Hematopoietic multipotent progenitor cell treated with erythropoietin and hydrocortisone succinate and interleukin-3 and kit ligand, for 17 days (in vitro differentiated cells): ENCODE data around the gene RFPL1.

ENCODE experiments used
- DNase-seq: peaks from one replicate; pipeline ENCODE4 v3.0.0-alpha.2; 2015; ENCODE audit warnings: low spot score

RFPL1 gene

DNA sequence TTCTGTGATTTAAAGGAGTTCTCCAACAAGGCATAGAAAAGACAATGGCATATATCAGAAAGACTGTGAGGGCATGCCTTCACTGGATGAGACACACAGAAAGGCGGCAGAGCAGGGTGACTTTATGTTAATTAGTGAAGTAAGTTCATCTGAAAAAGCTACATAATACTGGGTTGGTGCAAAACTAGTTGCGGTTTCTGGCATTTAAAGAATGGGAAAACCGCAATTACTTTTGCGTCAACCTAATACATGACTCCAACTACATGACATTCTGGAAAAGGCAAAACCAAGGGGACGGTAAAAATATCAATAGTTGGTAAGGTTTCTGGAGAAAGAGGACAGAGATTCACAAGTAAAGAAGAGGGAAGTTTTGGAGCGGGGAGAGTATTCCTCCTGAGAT lies 5.1 kb downstream of the RFPL1 start:
- no peak for DNase-seq

DNA sequence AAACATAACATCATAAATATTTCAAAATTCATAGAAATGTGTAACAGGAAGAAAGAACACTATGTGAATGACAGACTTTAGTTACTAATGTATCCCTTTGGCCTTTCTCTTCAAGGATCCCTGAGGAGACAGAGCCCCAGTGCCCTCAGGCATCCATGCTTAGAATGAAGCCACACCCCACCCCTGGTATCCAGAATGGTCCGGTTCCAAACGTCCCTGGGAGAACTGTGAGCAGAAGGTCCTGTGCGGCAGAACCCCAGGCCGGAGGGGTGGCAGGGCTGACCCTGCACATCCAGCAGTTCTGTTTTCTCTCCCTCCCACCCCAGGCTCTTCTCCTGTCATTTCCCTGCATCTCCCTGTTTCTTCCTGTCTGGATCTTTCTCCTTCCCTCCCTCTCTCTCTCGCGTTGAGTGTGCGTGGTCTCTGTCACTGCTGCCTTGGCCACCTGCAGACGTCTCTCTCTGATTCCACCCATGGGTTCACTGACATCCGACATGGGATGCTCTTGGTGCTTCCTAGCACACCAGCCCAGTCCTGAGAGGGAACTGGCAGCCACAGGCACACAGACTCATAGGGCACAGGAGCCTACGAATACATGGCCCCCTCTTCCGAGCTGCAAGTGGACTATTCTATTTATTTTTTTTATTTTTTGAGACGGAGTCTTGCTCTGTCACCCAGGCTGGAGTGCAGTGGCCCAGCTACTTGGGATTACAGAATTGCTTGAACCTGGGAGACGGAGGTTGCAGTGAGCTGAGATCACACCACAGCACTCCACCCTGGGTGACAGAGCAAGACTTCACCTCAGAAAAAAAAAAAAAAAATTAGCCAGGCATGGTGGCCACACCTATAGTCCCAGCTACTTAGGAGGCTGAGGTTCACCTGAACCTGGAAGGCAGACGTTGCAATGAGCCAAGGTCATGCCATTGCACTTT lies 5.7 kb downstream of the RFPL1 start:
- no peak for DNase-seq

DNA sequence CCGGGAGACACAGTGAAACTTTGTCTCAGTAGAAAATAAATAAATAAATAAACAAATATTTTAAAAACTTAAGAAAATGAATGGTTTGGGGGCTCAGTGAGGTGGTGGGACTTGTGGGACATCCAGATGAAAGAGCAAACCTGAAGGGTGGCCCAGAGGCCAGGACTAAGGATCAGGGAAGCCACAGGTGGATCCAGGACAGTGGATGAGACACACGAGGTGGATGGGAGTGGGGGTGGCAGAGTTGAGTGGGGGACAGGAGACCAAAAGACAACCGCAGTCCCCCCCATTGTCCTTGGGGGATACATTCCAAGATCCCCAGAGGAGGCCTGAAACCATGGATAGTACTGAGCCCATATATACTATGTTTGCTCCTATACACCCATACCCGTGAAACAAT lies 7.1 kb downstream of the RFPL1 start:
- DNase-seq = no peak

DNA sequence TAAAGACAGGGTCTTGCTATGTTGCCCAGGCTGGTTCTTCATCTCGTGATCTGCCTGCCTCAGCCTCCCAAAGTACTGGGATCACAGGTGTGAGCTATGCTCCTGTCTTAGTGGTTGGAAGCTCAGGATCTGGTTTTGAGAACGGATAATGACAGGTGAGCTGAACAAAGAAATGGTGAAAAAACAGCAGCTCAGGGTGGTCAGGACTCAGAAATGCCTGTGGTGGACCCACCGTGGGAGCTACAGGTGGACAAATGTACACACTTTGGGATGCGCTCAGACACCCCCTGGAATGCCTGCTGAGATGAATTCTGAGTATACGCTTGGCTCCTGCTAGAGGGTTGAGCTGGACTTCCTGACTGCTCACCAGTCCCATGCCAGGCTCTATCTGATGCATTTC lies 9.5 kb downstream of the RFPL1 start:
- no peak for DNase-seq

DNA sequence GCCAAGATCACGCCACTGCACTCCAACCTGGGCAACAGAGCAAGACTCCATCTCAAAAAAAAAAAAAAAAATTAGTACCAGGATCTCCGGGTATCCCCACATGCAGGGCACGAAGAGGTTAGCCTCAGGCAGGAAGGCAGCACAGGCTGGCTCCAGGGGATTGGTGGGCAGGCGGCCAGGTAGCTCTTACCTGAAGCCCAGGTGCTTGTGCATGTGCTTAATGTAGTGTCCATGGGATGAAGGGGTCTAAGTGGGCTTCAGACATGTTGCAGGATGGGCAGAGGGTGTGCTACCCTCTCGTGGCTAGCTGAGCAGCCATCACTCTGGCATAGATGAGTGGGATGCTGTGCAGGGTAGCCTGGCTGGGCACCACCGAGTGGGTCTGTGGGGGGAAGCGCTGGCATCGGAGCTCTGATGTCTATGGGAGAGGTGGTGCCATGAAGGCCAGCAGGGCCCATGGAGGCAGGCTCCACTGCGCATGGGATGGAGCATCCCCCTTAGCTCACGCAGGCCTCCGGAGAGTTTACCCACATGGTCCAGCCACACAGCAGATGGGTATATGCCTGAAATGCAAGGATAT lies 11.0 kb downstream of the RFPL1 start:
- no peak for DNase-seq

DNA sequence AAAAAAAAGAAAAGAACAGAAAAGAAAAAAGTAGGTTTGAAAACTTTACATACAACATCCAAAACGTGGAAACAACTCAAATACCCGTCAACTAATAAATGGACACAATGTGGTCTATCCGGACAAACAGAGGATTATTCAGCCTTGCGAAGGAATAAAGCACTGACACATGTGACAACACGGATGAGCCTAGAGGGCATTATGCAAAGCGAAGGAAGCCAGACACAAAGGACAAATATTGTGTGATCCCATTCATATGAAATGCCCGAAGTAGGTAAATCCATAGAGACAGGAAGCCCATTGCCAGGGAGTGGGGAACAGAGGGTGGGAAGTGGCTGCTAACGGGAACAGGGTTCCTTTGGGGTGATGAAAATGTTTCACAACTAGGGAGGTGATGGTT lies 11.8 kb downstream of the RFPL1 start:
- DNase-seq = no peak

DNA sequence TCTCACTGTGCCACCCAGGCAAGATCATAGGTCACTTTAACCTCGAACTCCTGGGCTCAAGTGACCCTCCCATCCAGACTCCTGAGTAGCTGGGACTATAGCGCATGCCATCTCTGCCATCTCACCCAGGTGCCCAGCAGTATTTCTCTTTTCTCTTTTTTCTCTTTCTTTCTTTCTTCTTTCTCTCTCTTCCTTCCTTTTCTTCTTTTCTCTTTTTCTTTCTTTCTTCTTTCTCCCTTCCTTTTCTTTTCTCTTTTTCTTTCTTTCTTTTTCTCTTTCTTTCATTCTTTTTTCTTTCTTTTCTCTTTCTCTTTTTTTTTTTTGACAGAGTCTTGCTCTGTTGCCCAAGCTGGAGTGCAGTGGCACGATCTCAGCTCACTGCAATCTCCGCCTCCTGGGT lies 13.5 kb downstream of the RFPL1 start:
- no peak for DNase-seq

DNA sequence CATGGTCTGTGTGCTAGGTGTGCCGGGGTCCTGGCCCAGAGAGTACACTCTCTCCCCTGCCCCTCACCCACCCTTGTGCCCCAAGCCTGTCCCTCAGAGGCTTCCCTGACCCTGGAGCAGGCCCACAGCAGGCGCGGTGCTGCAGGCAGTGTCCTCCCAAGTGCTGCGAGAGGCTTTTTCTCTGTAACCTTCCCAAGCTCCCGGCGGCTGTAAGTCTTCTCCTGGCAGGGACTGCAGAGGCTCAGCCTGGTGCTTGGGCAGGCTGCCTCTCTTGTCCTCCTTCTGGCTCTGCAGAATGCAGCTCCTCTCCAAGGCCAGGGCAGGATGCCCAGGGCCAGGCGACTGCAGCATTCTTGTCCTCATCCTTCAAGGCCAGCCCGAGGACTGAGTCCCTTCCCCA lies 15.9 kb downstream of the RFPL1 start:
- DNase-seq = no peak

DNA sequence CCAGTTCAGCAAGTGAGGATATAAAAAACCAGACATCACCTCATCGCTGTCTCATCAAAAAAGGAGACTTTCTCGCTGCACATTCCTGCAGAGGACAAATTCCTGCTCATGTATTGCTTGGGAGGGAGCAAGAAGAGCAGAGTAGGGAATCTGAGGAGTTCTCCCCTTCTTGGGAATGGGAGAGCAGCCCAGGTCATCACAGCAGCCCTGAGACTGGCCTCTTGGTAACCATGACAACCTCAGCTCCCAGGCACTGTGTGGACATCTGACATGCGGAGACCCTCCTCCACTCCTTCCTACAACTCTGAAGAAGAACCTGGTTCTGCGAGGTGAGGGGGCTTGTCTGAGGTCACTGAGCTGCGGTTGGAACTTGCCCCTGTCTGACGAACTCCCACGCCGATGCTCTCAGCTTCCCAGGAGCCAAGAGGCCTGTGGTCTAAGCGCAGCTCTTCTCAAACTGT lies 17.9 kb downstream of the RFPL1 start:
- DNase-seq = no peak

DNA sequence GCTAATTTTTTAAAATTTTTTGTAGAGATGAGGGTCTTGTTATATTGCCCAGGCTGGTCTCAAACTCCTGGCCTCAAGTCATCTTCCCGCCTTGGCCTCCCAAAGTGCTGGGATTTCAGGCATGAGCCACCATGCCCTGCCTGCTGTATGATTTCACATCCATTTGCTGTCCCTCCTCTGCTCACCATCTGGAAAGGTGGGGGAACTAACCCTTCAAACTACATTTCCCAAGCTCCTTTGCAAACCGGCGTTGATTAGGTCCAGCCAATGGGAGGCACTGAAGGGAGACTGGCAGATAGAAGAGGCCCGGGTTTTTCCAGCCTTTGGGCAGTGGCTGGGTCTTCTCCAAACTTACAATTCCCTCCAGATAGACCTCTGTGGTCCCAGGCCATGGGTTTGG lies 19.3 kb downstream of the RFPL1 start:
- DNase-seq = no peak

DNA sequence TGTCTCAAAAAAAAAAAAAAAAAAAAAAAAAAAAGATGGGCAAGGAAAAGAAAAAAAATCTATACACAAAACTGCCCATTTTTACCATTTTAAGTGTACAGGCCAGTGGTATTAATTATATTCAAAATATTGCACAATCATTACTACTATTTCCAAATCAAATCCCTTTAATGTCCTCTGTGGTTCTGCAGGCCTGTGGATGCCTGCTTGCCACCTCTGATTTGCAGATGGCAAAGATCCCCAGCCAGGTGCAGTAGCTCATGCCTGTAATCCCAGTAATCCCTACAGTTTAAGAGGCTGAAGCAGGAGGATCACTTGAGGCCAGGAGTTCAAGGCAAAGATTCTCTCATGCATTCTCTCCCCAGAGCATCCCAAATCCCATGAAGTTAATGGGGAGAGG lies 20.2 kb downstream of the RFPL1 start:
- no peak for DNase-seq

DNA sequence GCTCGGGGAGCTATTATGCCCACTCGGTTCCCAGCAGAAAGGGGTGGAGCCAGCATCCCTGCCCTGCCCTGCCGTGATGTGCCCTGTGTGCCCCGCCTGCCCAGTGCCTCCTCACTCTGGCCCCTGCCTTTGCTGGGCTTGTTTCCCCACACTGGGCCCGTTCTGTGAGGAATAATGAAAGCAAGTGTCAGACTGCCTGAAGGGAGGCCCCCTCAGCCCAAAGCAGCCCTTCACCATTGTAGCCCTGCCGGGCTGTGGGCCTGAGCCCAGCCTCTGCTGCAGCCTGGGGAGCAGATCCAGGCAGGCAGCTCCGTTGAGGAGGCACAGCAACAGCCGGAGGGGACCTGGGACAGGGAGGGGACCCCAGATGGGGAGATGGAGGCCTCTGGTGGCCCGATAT lies 21.4 kb downstream of the RFPL1 start:
- no peak for DNase-seq

DNA sequence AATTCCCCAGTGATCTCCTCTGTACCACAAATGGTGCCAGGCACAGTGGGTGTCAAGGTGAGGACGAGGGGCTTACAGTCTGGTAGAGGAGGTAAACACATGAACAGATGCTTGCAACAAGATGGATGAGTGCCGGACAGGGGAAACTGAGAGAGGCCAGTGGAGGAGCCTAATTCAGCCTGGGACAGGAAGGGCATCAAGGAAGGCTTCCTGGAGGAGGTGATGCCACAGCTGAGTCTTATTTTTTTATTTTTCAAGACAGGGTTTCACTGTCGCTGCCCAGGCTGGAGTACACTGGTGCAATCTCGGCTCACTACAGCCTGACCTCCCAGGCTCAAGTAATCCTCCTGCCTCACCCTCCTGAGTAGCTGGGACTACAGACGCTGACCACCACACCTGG lies 22.9 kb downstream of the RFPL1 start:
- DNase-seq = no peak

DNA sequence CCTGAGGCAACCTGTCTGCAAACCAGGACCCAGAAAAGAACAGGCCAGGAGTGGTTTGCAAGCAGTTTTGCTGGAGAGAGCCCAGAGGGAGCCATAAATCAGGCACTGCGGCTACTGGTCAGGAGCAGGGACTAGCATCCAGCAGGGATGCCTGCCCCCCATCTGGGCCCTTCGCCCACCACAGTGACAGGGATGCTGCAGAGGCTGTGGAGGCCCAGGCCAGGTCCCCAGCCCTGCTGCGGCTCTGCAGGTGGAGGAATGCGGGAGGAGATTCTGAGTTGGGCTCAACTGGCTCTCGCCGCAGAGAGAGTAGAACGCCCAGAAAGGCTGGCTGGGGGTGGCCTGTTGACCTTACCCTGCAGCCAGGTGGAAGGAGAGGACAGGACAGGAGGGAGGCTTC lies 25.2 kb downstream of the RFPL1 start:
- DNase-seq = no peak

DNA sequence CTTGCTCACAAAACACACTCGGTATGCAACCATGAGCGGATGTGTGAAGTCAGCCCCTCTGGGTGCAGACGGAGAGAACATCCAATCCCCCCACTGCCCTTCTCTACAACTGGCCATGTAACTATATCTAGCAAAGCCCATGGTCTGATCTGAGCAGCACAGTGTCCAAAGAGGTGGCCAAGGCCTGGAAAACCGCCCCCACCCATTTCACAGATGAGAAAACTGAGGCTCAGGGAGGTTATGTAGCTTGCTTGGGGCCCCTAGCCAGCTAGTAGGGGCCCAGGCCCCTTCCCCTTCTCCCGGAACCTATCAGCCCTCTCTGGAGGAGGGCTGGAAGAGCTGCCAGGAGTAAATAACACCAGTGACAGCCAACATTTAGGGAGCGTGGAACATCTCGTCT lies 26.2 kb downstream of the RFPL1 start:
- no peak for DNase-seq

DNA sequence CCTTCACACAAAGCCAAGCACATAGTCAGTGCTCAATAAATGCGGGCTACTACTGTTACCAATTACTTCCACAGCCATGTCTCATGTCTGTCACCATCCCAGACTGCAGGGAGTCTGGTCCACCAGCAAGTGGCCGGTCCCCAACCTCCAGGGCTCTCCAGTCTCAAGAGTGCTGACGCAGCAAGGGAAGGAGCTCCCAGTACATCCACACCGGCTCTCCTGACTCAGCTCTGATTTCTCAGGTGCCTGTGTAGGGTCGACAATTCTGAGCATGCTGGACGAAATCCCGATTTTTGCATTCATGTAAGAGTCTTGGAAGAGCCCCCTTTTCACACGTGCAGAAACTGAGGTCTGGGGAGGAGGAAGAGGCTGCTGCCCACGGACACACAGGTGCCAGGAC lies 31.4 kb downstream of the RFPL1 start:
- DNase-seq = no peak

DNA sequence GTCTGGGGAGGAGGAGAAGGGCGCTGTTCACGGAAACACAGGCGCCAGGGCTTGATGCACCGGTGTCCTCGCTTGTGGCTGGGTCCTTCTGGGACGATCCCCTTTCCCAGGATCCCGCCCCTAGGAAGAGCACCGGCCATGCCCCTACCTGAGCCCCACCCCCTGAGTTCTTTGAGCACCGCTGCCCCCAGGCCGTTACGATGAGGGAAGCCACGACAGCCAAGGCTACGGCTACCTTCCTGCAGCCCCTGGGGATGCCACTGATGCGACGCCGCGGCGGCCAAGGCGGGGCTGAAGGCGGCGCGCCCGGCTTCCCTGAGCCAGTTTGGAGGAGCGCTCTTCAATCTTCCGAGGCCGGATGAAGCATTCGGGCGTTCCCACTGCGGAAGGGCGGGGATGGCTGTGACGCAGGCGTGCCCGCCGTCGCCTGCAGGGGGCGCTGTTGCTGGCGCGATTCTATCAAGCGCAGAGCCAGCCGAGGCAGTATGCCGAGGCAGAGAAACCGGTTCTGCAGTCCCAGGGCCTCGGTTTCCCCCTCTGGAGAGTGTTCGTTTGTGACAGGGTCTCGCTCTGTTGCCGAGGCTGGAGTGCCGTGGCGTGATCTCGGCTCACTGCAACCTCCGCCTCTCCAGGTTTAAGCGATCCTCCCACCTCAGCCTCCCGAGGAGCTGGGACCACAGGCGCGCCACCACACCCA lies 31.9 kb downstream of the RFPL1 start:
- DNase-seq = peak; percentile 38

DNA sequence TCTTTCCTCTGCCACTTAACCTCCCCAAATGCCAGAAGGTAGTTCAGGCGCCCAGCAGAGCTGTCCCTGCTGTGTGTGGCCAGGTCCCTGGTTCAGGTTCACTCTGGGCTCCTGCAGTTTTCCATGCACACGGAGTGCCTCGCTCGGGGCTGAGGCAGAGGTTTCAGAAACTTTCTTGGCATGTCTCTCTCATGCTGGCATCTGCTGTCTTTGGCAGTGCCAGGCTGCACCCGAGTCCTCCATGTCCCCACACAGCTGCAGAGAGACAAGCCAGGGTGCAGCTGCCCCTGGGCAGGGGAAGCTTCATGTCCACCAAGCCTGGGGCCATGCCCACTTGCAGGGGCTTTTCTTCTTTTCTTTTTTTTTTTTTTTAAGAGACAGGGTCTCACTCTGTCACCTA lies 34.6 kb downstream of the RFPL1 start:
- DNase-seq = no peak

DNA sequence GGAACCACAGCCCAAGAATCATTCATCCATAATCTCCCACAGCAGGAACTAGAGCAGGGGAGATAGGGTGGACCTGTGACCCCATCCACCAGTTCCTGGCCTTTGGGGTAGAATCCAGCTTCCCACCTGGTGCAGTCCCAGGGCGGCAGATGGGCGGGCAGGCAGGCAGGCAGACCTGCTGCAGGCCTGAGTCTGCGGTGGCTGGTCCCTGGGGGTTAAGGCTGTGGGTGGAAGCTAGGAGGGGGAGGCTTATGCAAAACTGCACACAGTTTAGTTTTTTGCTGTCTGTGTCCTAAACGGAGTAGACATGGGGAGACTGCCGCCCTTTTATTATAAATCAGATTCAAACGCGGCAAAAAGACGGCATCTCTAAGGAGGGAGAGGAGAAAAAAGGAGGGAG lies 37.2 kb downstream of the RFPL1 start:
- no peak for DNase-seq

DNA sequence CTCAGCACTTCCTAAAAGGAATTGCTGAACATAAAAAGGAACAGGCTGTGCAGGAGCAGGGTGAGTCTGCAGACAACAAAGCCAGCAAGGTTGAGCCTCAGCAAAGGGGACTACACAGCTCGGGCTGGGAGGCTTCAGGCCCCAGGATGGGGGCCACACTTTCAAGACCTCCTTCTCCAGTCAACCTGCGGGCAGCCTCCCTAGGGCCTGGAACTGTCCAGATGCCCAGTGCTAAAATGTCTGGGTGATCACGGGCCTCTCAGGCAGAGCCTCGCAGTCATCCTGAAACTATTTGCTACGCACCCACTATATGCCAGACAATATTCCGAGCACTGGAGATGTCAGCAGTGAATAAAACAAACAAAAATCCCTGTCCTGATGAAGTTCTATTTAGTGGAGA lies 37.7 kb downstream of the RFPL1 start:
- no peak for DNase-seq

DNA sequence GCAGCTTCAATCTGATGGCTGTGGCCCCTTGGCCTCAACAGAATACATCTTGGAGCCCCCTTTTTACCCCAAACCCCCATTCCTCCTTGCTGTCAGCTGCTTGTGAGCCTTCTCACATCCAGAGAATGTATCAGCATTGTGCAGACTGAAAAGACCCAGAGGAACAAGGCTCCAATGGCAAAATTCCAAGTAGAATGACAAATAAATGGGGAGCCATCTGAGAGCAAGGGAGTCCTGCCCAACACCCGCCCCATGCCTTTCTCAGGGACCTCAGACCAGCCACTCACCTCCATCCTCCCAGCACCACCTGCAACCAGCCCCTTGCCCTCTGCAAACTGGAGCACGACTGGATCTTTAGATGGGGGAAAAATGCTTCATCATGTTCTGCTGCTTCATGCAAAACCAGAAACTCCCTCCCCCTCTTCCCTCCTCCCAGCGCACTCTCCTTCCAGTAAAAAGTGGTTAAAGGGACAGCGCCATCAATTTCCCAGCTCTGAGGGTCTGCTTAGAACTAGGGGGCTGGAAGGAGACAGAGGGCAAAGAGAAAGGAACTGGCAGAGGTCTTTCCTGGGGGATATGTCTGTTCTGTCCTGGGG lies 39.4 kb downstream of the RFPL1 start:
- no peak for DNase-seq

DNA sequence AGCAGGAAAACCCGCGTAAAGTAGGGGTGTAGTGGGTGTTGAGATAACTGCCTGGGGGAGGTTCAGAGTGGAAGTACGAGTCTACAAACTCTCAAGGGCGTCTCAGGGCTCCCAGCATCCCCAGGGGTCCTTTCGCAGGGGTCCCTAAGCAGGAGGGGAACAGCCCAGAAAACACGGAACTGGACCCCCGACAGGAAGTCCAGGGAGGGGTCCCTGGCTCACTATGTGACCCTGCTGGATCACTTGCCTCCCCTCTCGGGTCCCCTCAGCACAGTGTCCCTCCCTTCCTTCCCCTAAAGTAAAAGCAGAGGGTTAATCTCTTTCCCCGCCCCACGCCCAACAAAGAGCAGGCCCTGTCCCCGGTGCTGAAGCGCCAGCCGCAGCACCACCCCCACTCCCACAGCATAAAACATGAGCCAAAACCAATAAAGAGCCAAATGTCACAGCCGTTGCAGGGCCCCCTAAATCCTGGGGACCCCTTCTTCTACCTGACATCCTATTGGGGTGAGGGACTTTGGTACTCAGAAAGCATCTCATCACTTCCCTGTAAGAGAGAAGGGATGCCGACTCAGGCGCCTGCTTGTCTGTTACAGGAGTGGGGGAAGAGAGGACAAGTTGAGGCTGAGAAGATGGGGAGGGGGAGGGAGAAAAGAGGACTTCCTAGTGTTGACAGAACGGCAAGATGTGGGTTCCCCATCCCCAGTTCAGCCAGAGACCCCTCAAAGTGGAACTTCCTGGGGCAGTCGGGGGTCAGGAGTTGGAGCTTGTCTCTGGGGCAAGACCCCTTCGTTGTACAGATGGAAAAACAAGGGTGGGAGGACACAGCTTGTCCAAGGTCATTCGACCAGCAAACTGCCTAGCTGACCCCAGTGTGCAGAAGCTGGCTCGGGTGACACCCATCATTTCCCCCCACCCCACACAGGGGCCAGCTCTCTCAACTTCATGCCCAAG lies 40.2 kb downstream of the RFPL1 start:
- DNase-seq = no peak
